HG03457 (cell line): ENCODE measurements around the gene CASP10.

ENCODE experiments used
- ATAC-seq: cut with Tn5 transposase; IDR thresholded peaks from one replicate; pipeline ENCODE4 v1.9.1; 2021; ENCODE audit warnings: moderate number of reproducible peaks; ENCODE audit not compliant: unreplicated experiment

The CASP10 gene

DNA sequence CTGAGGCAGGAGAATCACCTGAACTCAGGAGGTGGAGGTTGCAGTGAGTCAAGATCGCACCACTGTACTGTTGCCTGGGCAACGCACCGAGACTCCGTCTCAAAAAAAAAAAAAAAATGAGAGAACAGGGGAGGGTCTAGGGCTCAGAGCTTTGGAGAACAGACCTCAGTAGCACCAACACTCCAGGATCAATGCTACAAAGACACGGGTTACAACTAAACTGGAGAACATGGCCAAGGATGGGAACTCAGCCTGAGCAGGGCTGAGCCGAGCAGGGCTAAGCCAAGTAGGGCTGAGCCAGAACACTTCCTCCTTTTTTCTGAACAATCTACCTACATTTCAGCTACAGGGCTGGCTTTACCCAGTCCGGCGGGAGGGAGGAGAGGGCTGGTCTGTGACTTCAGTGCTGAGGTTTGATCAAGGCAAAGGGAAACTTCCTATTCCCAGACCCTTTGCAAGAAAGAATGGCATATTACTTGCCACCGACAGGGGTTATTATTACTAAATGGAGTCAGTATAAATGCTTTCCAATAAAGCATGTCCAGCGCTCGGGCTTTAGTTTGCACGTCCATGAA, 74.5 kb downstream of the CASP10 start:
- ATAC-seq = peak; percentile 39

- peak; percentile 50 for ATAC-seq
Measured at GRCh38 chr2:201257956-201258665, 75.2 kb downstream of the CASP10 start.

DNA sequence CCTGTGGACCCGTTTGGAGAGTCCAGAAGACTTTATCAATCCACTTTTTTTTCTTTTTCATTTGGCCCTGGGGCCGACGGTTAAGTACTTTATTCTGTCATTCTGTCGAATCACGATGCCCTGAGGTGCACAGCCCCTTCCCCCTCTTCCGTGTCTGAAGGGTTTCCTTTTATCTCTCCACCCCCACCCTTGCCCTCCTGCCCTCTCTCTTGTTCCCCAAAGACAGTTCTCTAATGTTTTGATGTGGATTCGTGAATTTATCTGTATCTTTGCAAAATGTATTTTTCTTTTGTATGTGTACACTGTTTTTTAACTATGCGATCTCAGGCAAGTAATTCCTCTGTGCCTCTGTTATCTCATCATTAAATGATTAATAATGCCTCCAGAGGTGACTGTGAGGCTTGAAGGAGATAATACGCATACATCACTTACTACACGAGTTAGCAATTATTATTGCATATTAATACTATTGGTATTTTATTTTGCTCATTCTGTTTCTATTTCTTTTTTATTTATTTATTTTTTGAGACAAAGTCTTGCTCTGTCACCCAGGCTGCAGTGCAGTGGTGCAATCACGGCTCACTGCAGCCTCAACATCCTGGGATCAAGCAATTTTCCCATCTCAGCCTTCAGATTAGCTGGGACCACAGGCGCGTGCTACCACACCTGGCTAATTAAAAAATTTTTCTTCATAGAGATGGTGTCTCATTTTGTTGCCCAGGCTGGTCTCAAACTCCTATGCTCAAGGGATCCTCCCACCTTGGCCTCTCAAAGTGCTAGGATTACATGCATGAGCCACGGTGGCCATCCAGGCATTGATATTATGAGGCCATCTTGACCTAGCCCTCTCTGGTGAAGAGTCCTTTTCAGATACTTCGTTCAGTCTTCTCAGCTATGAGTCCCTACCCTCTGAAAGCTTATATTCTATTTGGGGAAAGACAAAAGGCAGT, 76.0 kb downstream of the CASP10 start:
- ATAC-seq = no peak

DNA sequence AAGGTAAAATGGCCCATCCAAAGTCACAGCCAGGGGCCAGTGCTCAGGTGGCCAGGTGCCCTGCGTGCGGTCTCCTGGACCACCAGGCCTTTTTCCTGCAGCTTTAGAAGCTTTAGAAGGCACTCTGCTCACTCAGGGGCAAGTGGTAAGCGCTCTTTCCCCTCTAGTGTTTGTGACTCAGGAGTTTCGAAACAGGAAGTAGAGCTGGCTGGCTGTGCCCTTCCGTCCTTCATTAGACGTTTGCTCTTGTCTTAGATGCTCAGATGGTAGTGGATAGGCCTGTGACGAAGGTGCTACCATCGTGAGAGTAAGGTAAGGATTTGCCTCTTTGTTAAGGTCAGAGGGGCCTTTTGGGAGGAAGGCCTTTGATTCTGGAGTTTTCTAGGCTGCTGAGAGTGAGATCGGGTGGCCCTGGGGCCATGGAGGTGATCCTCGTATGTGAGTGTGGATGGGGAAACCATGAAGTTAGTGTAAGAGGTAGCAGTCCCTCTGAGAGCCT, 77.4 kb downstream of the CASP10 start, which contains the start of gene CASP8:
Gene CASP8 (plus strand): TSS at position 235 of the 499 bp plus-strand sequence. CDS start 5,951 bp downstream, outside the sequence.
- no peak for ATAC-seq

GRCh38 chr2:201261471-201261870, 78.5 kb downstream of the CASP10 start:
- ATAC-seq = no peak

DNA sequence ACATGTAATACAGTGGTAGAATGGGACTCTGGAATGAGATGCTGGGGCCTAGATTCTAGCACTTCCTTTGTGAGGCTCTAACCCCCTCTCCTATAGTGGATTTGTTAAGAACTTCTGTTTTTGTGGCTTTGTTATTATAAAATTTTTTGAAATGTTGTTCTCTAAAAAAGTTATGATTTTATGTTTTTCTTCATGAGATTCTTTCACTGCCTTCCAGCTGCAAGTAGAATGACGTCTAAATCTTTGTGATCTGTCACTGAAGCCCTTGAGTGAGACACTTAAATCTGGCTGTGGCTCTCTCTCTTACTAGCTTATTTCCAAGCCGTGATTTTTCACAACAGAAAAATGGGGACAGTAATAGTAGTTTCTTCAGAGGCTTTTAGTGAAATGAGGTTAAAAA, 79.0 kb downstream of the CASP10 start:
- no peak for ATAC-seq

DNA sequence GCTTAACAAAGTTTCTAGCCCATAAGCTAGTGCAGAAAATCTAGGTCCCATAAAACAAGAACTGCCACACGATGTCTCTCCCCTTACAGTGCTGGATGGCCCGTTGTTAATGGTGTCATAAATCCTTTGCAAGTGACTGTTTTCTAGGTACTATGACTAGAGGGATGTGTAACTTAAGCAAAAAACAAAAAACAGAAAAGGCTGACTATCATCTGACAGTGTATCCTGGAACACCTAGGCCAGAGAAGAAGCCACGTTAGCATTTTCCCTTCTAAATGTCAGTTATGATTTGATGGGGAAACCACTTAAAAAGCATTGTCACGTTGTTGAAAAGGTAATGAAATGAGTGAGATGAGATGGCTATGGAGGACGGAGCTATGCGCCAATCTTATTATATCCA, 79.8 kb downstream of the CASP10 start:
- no peak for ATAC-seq

DNA sequence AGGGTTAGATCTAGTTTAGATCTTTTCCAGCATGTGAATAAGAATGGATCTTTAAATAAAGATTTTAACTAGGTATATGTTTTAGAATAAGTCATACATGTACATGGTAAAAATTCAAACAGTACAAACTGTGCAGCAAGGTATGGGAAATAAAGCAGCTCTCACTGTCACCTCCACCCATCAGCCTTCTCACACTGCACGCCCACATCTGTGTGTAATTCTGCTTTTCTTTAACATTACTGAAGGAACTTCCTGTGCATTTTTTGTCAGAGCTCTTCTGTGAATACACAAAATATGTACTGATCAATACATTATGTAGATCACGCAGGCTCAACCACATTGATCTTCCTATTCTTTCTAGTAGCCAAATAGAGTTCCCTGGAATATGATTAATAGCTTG, 80.8 kb downstream of the CASP10 start:
- ATAC-seq = no peak

- ATAC-seq = no peak
Measured at GRCh38 chr2:201264472-201265173, 81.7 kb downstream of the CASP10 start.

DNA sequence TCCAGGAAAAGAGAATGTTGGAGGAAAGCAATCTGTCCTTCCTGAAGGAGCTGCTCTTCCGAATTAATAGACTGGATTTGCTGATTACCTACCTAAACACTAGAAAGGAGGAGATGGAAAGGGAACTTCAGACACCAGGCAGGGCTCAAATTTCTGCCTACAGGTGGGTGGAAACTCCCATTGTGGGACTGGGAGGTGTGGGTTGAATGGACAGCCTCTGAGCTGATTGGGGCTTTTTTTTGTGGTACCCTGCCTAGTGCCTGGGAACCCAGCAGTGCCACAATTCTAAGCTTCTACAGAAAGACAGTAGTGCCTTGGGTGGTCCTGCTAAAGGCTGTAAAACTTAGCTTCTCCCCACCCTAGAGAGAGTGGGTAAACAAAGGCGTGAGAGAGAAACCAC, 83.7 kb downstream of the CASP10 start:
- ATAC-seq = no peak

- no peak for ATAC-seq
Measured at GRCh38 chr2:201267278-201268030, 84.5 kb downstream of the CASP10 start.

- ATAC-seq = no peak
Measured at GRCh38 chr2:201269764-201270163, 86.8 kb downstream of the CASP10 start.

DNA sequence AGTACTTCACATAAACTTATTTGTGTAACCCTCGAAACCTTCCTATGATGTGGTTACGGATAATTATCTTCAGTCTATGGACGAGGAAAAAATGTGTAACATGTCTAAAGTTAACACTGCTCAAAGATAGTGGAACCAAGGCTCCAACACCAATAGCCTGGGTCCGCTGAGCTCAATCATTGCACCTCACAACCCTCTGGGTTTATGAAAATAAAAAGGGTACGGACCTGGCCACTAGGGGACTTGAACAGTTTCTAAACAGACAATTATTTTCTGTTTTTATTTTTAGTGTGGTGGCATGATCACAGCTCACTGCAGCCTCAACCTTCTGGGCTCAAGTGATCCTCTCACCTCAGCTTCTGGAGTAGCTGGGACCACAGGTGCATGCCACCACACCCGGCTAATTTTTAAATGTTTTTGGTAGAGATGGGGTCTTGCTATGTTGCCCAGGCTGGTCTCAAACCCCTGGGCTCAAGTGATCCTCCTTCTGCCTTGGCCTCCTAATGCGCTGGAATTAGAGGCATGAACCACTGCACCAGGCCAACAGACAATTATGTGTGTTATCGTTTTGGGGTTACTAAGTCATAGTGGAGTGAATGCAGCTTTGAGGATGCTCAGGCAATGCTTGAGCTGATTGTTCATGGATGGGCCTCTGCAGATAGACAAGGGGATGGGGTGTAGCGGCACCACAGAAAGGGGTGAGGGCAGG, 87.5 kb downstream of the CASP10 start:
- ATAC-seq = no peak

GRCh38 chr2:201271917-201272316, 89.0 kb downstream of the CASP10 start:
- ATAC-seq = no peak

GRCh38 chr2:201273330-201273983, 90.5 kb downstream of the CASP10 start:
- no peak for ATAC-seq

DNA sequence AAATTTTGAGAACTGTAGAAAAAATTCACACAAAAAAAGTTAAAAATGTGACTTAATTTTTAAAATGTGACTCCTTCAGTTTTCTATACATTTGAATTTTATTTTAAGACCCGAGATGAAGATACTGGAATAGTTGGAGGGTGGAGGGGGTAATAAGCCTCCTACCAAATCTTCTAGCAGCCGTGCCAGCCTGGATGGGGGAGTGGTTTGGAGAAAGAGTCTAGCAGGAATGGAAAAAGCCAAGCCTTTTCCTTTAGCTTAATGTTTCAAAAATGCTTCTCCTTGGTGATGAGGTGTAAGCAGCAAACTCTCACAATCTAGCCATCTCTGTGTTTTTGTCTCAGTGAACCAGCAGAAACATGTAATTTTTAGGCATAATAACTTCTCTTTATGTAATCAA, 92.1 kb downstream of the CASP10 start:
- ATAC-seq = no peak

DNA sequence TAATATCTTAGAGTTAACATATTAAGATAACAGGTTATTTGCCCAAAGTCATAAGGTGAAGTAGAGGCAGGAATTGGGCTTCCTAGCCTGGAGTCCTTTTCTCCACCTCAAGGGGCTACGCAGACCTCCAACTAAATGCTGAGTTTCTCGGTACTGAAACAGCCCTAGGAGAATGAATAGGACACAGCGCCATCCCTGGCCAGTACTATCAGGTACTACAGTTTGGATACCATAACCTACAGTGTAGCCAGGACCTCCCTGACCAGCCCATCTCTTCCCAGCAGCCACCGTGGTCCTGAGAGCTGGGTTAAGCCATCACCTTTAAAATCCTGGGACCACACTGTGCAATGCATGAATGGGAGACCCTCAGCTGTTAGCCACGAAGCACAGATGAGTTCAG, 93.0 kb downstream of the CASP10 start:
- no peak for ATAC-seq

DNA sequence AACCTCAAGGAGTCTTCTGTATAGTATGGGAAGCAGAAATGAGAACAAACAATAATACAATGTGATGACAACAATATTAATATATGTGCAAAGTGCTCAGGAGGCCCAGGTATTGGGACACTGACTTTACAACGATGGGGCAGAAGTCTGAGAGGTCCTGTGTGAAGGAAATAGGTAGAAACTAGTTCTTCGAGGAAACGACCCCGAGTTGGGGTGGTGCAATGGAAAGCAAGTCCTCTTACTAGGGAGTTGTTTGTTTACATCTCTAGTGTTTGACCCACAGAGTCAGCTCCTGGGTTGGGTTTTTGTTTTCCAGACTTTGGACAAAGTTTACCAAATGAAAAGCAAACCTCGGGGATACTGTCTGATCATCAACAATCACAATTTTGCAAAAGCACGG, 93.6 kb downstream of the CASP10 start:
- ATAC-seq = no peak
